Ovary (tissue), 9 donors: ENCODE data around the gene SH2D6. TPM values are rescaled to one million over a fixed set of nuclear protein-coding genes. Genes with fewer than 3 reads are reported as not detected.

ENCODE experiments used
- DNase-seq, 5 donors: peaks; one replicate each; pipeline ENCODE4 v3.0.0-alpha.2; 2019 to 2020
- H3K27ac ChIP-seq, 2 donors: fragments of 200-600 bp; one replicate each; pipeline versions ENCODE4 v1.5.1 to v1.8.0; 2019 to 2022
- H3K27me3 ChIP-seq: fragments of 200-600 bp; one replicate; pipeline ENCODE4 v1.8.0; 2022
- H3K36me3 ChIP-seq: fragments of 200-600 bp; sonication (generic); one replicate; pipeline ENCODE4 v1.5.1; 2019
- H3K4me1 ChIP-seq: one replicate; pipeline ENCODE4 v1.8.1; 2013; ENCODE audit warnings: mild to moderate bottlenecking, moderate library complexity; ENCODE audit not compliant: insufficient read depth
- H3K4me3 ChIP-seq: fragments of 200-600 bp; sonication (generic); one replicate; pipeline ENCODE4 v1.5.1; 2017
- H3K9me3 ChIP-seq, 2 donors: fragments of 200-600 bp in 1 of 2; sonication (generic) in 1 of 2; one replicate each; pipeline versions ENCODE4 v1.5.1 to v1.8.1; 2013 to 2019; ENCODE audit warnings: mild to moderate bottlenecking in 1 of 2, moderate library complexity in 1 of 2
- CTCF ChIP-seq, 3 donors: fragments of 450-650 bp in 2 of 3; fragments of 200-600 bp in 1 of 3; IDR thresholded peaks; one replicate each; pipeline versions ENCODE4 v1.5.1 to v1.8.0; 2016 to 2022; ENCODE audit warnings: antibody characterized with exemption in 3 of 3, mild to moderate bottlenecking in 1 of 3
- EP300 ChIP-seq: sonication (generic); formaldehyde crosslinking; IDR thresholded peaks from one replicate; pipeline ENCODE4 v1.6.1; 2017; ENCODE audit warnings: antibody characterized with exemption
- POLR2A ChIP-seq: fragments of 450-650 bp; IDR thresholded peaks from one replicate; pipeline ENCODE4 v1.6.1; 2017; ENCODE audit warnings: antibody characterized with exemption, mild to moderate bottlenecking, moderate library complexity
- WGBS, 3 donors: extraction: QIAGEN DNeasy Blood & Tissue Kit in 1 of 3; methylation state at CpG; one replicate each; pipeline versions ENCODE4 v1.1.5 to v1.1.7; 2013 to 2017; 5-methylcytosine and 5-hydroxymethylcytosine counted together
- intact Hi-C, 4 donors: fragments of 100-400 bp; cut with DNase I; formaldehyde crosslinking; loops; one replicate each; pipeline versions ENCODE4 v1.11.0 to v1.15.1; 2022 to 2023
- polyA plus RNA-seq, 2 donors: library from polyadenylated mRNA; stranded (reverse); fragments of 200-250 nt in 1 of 2; fragments of 350-450 nt in 1 of 2; fragmentation: Illumina TruSeq in 1 of 2; extraction: RNeasy Lipid Tissue Mini Kit (QIAGEN cat#74804) in 1 of 2; gene quantifications; one replicate each; pipeline ENCODE4 v1.2.3, GENCODE V29; 2013 to 2014
- total RNA-seq, 7 donors: library from RNA; depleted of rRNA in 2 of 7; stranded (reverse); fragments of >200 nt in 2 of 7; fragmentation: NEBNext Ultra II Directional in 3 of 7; extraction: Animal tissue kit (Norgen Biotek cat#: 25700) in 3 of 7; gene quantifications; one replicate each; pipeline versions ENCODE4 v1.1.0 to v1.2.4, GENCODE V29; 2016 to 2023
- donor health status: DM: no; HTN: no; CAD: no; lungs with moderate emphysema.
- donor health status: DM: no; HTN: no; CAD: no.
- donor health status: Bipolar disorder and iron deficiency.
- donor health status: DM: yes; HTN: yes; CAD: no.
- donor health status: DM: no; HTN: no; CAD: no.
- donor health status: DM: yes; HTN: yes; CAD: no.

The SH2D6 gene
- total and polyA plus RNA-seq, 9 donors: 0.12 to 1.9 (median 0.41) TPM; not detected in 5

GRCh38 chr2:85455552-85456090 lies 37.1 kb downstream of the SH2D6 start:
- no peak overlapping the region for H3K27ac ChIP-seq
- no peaks in the 10 kb centered on the region for H3K4me1 ChIP-seq
- intact Hi-C loops: no loop called here
- WGBS, 3 donors: 83 to 94% (median 84%) methylated on average over 1 of the region's 1 CpG
- no peaks in the 10 kb centered on the region for H3K9me3 ChIP-seq
- H3K36me3 ChIP-seq: no peaks in the 10 kb centered on the region
- H3K27me3 ChIP-seq: no peaks in the 10 kb centered on the region
- no peak for DNase-seq
- H3K4me3 ChIP-seq: no peak overlapping the region
- no peak for TF ChIP-seq EP300
- no peak for TF ChIP-seq POLR2A
- TF ChIP-seq CTCF (IDR thresholded peaks at IDR 0.05): no peak

GRCh38 chr2:85457043-85457442 lies 38.5 kb downstream of the SH2D6 start:
- Histone ChIP-seq H3K9me3 (no peaks in the 10 kb centered on the region), H3K27ac (no peak overlapping the region)

GRCh38 chr2:85457877-85458316 lies 39.4 kb downstream of the SH2D6 start:
- Histone ChIP-seq H3K36me3 (no peaks in the 10 kb centered on the region), H3K9me3 (no peaks in the 10 kb centered on the region), H3K4me1 (no peaks in the 10 kb centered on the region), H3K27me3 (no peaks in the 10 kb centered on the region), H3K27ac (no peak overlapping the region), H3K4me3 (no peak overlapping the region)
- intact Hi-C loops: no loop called here
- no peak for TF ChIP-seq EP300
- no peak for TF ChIP-seq POLR2A
- TF ChIP-seq CTCF (IDR thresholded peaks at IDR 0.05): no peak
- no peak for DNase-seq
- WGBS, 3 donors: 71 to 79% (median 77%) methylated on average over 6 of the region's 6 CpGs

More at GRCh38 chr2:85457043-85457442, 38.5 kb downstream of the SH2D6 start:
- Histone ChIP-seq H3K27me3 (no peaks in the 10 kb centered on the region), H3K36me3 (no peaks in the 10 kb centered on the region), H3K4me1 (no peaks in the 10 kb centered on the region), H3K4me3 (no peak overlapping the region)
- intact Hi-C loops: no loop called here
- DNase-seq: no peak
- TF ChIP-seq POLR2A: no peak
- TF ChIP-seq CTCF (IDR thresholded peaks at IDR 0.05): no peak
- TF ChIP-seq EP300: no peak
- WGBS, 3 donors: 22 to 45% (median 28%) methylated on average over 5 of the region's 5 CpGs

- H3K4me3 ChIP-seq: no peak overlapping the region
- WGBS, 3 donors: 79 to 88% (median 84%) methylated on average over 12 of the region's 12 CpGs
- intact Hi-C loops: no loop called here
- no peak for DNase-seq
- no peaks in the 10 kb centered on the region for H3K9me3 ChIP-seq
- H3K27me3 ChIP-seq: no peaks in the 10 kb centered on the region
- no peaks in the 10 kb centered on the region for H3K36me3 ChIP-seq
- no peak overlapping the region for H3K27ac ChIP-seq
- TF ChIP-seq EP300 (no peak), POLR2A (no peak), CTCF (IDR thresholded peaks at IDR 0.05) (no peak)
- peaks cover under 1% of the 10 kb centered on the region for H3K4me1 ChIP-seq
These were observed 40.4 kb downstream of the SH2D6 start for GRCh38 chr2:85458601-85459563.
